Uterus (tissue), 4 donors: ENCODE results near the gene TMEM80. TPM values are rescaled to one million over a fixed set of nuclear protein-coding genes. Genes with fewer than 3 reads are reported as not detected.
"Not testable (repeated sequence)": the region's sequence is repeated elsewhere in the genome, so short reads cannot be mapped to it uniquely, and the experiment has no call there.

ENCODE experiments used
- DNase-seq, 2 donors: peaks; one replicate each; pipeline ENCODE4 v3.0.0-alpha.2; 2019 to 2020
- H3K27ac ChIP-seq, 2 donors: fragments of 200-600 bp; sonication (generic); 1 replicate in 1 of 2; 2 replicates in 1 of 2; pipeline ENCODE4 v1.5.1; 2016 to 2018
- H3K27me3 ChIP-seq, 2 donors: fragments of 200-600 bp; sonication (generic); one replicate each; pipeline ENCODE4 v1.5.1; 2018 to 2019; ENCODE audit warnings: control low read depth in 1 of 2
- H3K36me3 ChIP-seq, 2 donors: fragments of 200-600 bp; sonication (generic); one replicate each; pipeline ENCODE4 v1.5.1; 2019; ENCODE audit warnings: control low read depth in 1 of 2
- H3K4me1 ChIP-seq, 2 donors: fragments of 200-600 bp; sonication (generic); one replicate each; pipeline ENCODE4 v1.5.1; 2018 to 2019; ENCODE audit warnings: control low read depth in 1 of 2
- H3K4me3 ChIP-seq, 2 donors: fragments of 200-600 bp; sonication (generic); 1 replicate in 1 of 2; 2 replicates in 1 of 2; pipeline ENCODE4 v1.5.1; 2018 to 2019; ENCODE audit warnings: mild to moderate bottlenecking in 1 of 2
- H3K9me3 ChIP-seq, 2 donors: fragments of 200-600 bp; sonication (generic); one replicate each; pipeline ENCODE4 v1.5.1; 2019; ENCODE audit warnings: control low read depth in 1 of 2
- POLR2A ChIP-seq, 2 donors: fragments of 450-650 bp; IDR thresholded peaks; one replicate each; pipeline ENCODE4 v1.6.1; 2016; ENCODE audit warnings: antibody characterized with exemption in 2 of 2, mild to moderate bottlenecking in 1 of 2, moderate library complexity in 1 of 2
- intact Hi-C: fragments of 100-400 bp; cut with DNase I; formaldehyde crosslinking; loops from one replicate; pipeline ENCODE4 v1.15.1; 2023; ENCODE audit warnings: low total_unique reads
- total RNA-seq, 4 donors: library from RNA; depleted of rRNA in 3 of 4; stranded (reverse); fragments of >200 nt in 3 of 4; gene quantifications; one replicate each; pipeline versions ENCODE4 v1.1.0 to v1.2.4, GENCODE V29; 2014 to 2023
- TF ChIP-seq, protein P1 (sequence below), 4 experiments: fragments of 200-600 bp in 2 of 4; fragments of 450-650 bp in 2 of 4; sonication (generic) in 2 of 4; IDR thresholded peaks; one replicate each; pipeline ENCODE4 v1.5.1; 2016 to 2019; ENCODE audit warnings: antibody characterized with exemption in 4 of 4, mild to moderate bottlenecking in 2 of 4, moderate library complexity in 1 of 4
- donor health status: DM: yes; HTN: yes; CAD: no.

The TMEM80 gene
- total RNA-seq, 4 donors from 2014 or later, result 2.6 to 35.3 (median 8.1) TPM

GRCh38 chr11:689625-690024 lies 6.0 kb upstream of the TMEM80 start:
- no peaks in the 10 kb centered on the region for H3K9me3 ChIP-seq
- H3K4me1 ChIP-seq, result peaks cover 0 to 6% of the 10 kb centered on the region in 2 donors
- DNase-seq, result no peak
- intact Hi-C loops, result no loop called here
- no peaks in the 10 kb centered on the region for H3K36me3 ChIP-seq
- TF ChIP-seq POLR2A (IDR thresholded peaks at IDR 0.05), result no peak
- TF ChIP-seq, protein P1, sequence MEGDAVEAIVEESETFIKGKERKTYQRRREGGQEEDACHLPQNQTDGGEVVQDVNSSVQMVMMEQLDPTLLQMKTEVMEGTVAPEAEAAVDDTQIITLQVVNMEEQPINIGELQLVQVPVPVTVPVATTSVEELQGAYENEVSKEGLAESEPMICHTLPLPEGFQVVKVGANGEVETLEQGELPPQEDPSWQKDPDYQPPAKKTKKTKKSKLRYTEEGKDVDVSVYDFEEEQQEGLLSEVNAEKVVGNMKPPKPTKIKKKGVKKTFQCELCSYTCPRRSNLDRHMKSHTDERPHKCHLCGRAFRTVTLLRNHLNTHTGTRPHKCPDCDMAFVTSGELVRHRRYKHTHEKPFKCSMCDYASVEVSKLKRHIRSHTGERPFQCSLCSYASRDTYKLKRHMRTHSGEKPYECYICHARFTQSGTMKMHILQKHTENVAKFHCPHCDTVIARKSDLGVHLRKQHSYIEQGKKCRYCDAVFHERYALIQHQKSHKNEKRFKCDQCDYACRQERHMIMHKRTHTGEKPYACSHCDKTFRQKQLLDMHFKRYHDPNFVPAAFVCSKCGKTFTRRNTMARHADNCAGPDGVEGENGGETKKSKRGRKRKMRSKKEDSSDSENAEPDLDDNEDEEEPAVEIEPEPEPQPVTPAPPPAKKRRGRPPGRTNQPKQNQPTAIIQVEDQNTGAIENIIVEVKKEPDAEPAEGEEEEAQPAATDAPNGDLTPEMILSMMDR (IDR thresholded peaks at IDR 0.05), result no peak
- no peak overlapping the region for H3K4me3 ChIP-seq
- H3K27ac ChIP-seq, result no peak overlapping the region
- no peaks in the 10 kb centered on the region for H3K27me3 ChIP-seq

DNA sequence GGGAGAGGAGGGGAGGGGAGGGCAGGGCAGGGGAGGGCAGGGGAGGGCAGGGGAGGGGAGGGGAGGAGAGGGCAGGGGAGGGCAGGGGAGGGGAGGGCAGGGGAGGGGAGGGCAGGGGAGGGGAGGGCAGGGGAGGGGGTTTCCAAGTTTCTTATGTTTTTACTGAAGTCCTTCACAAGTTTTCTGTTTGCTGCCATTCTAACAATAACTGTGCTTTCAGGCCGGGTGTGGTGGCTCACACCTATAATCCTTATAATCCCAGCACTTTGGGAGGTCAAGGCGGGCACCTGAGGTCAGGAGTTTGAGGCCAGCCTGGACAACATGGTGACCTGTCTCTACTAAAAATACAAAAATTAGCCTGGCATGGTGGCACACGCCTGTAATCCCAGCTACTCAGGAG lies 5.4 kb upstream of the TMEM80 start:
- H3K27ac ChIP-seq, H3K27me3 ChIP-seq, H3K36me3 ChIP-seq, H3K4me3 ChIP-seq, intact Hi-C loops, H3K4me1 ChIP-seq, DNase-seq, H3K9me3 ChIP-seq: not testable (repeated sequence)

- no peak for DNase-seq
- TF ChIP-seq, protein P1 (IDR thresholded peaks at IDR 0.05), result no peak
- no peak for TF ChIP-seq POLR2A (IDR thresholded peaks at IDR 0.05)
- H3K36me3 ChIP-seq, result no peaks in the 10 kb centered on the region
- no peak overlapping the region for H3K4me3 ChIP-seq
- H3K27me3 ChIP-seq, result no peaks in the 10 kb centered on the region
- intact Hi-C loops, result no loop called here
- peaks cover 0 to 6% of the 10 kb centered on the region in 2 donors for H3K4me1 ChIP-seq
- H3K27ac ChIP-seq, result no peak overlapping the region
- no peaks in the 10 kb centered on the region for H3K9me3 ChIP-seq
Observed at GRCh38 chr11:690738-691633, 4.6 kb upstream of the TMEM80 start.

- peaks cover 5 to 6% of the 10 kb centered on the region in 2 donors for H3K4me1 ChIP-seq
- no peak overlapping the region for H3K4me3 ChIP-seq
- H3K27ac ChIP-seq, result no peak overlapping the region
- H3K27me3 ChIP-seq, result no peaks in the 10 kb centered on the region
- no peaks in the 10 kb centered on the region for H3K36me3 ChIP-seq
- H3K9me3 ChIP-seq, result no peaks in the 10 kb centered on the region
- TF ChIP-seq, protein P1 (IDR thresholded peaks at IDR 0.05), result no peak
- TF ChIP-seq POLR2A (IDR thresholded peaks at IDR 0.05), result no peak
- no peak for DNase-seq
- intact Hi-C loops, result no loop called here
Observed at GRCh38 chr11:691710-692590, 3.7 kb upstream of the TMEM80 start.

DNA sequence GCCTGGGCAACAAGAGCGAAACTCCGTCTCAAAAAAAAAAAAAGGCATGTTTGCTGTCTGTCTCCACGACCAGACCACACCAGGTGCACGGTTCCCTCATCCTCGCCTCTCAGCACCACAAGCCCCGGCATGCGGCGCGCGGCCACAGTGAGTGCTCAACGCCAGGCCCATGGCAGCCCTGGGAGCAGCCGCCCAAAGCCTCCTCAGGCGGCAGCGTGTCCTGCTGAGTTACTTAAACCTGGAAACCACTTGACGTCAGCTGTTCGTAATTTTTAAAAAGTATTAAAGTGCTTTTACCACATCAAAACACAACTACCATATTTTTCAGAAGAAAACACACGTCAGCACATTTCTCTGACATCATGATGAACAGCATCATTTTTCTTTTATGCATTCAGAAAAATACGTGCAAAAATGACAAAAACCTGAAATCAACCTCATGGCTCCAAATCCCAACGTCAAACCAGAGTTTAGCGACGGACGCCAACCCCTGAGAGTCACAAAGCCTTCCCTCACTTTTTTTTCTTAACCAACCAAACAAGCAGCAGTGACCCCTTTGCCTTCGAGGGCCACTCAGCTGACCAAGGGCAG lies 2.7 kb upstream of the TMEM80 start:
- TF ChIP-seq, protein P1 (IDR thresholded peaks at IDR 0.05), result no peak
- no peak for TF ChIP-seq POLR2A (IDR thresholded peaks at IDR 0.05)
- H3K4me3 ChIP-seq, result no peak overlapping the region
- peaks cover 6 to 7% of the 10 kb centered on the region in 2 donors for H3K4me1 ChIP-seq
- intact Hi-C loops, result no loop called here
- H3K27ac ChIP-seq, result peak overlapping the region in 1 of 2 donors; percentile 35
- no peaks in the 10 kb centered on the region for H3K36me3 ChIP-seq
- H3K9me3 ChIP-seq, result no peaks in the 10 kb centered on the region
- H3K27me3 ChIP-seq, result no peaks in the 10 kb centered on the region
- no peak for DNase-seq
